Activated T-cell treated with anti-CD3 and anti-CD28 coated beads, Interleukin-2, amount 50 U/mL, for 24 hours (primary cell): ENCODE data around the gene F2.

Source experiments
- DNase-seq: peaks from one replicate; pipeline ENCODE4 v3.0.0-alpha.2; 2020
- H3K27ac Mint-ChIP-seq: 2 replicates; pipeline ENCODE4 v1.8.0; 2020; ENCODE audit warnings: mild to moderate bottlenecking, mixed read lengths
- H3K27me3 Mint-ChIP-seq: 2 replicates; pipeline ENCODE4 v1.8.0; 2020; ENCODE audit warnings: mixed read lengths
- H3K36me3 Mint-ChIP-seq: 2 replicates; pipeline ENCODE4 v1.8.0; 2020; ENCODE audit warnings: low read depth, mixed read lengths
- H3K4me1 Mint-ChIP-seq: 2 replicates; pipeline ENCODE4 v1.8.0; 2020; ENCODE audit warnings: low read depth, mixed read lengths
- H3K4me3 Mint-ChIP-seq: 2 replicates; pipeline ENCODE4 v1.8.0; 2020; ENCODE audit warnings: mild to moderate bottlenecking, moderate library complexity, mixed read lengths
- H3K9me3 Mint-ChIP-seq: 2 replicates; pipeline ENCODE4 v1.8.0; 2020; ENCODE audit warnings: mixed read lengths

The F2 gene

DNA sequence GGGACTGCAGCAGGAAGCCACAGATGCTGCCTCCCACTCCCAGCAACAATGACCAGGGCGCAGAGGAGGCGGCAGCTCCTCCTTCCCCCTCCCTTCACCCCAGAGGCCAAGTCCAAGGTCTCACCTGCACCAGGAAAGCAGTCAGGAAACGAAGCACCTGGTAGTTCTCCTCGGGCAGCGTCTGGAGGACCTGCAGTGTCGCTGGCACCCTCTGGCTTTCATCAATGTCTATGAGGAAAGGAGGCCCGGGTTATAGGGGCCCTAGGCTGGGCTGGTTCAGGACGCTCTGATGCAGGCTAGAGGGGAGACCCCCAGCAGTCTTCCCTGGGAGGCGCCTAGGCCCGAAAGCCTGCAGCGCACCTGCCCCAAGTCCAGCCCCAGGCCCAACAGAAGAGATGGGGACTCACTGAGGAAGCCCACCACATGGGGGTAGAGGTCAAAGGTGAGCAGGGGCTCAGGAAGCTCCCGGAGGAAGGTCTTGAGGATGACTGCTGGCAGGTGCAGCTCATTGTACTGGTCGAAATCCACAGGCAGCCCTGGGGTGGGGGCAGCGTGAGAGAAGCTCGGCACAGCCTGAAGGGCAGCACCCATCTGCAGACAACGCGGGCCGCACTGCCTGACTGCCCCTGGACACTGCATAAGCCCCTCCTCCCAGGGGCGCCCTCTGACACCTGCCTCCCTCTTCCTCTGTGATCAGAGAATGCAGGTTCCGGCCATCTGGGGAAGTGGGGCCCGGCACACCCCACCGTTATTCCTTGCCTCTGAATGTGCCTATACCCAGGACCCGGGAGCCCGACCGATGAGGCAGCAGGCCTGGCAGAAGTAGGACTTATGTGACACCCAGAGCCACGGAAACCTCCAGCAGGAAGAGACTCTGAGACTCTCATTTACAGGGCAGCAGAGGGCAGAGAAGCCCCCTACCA is 39.5 kb upstream of the F2 start:
- Mint-ChIP-seq H3K4me1 (peaks cover 30% of the 10 kb centered on the region), H3K36me3 (peaks cover 81% of the 10 kb centered on the region), H3K27me3 (no peaks in the 10 kb centered on the region)

DNA sequence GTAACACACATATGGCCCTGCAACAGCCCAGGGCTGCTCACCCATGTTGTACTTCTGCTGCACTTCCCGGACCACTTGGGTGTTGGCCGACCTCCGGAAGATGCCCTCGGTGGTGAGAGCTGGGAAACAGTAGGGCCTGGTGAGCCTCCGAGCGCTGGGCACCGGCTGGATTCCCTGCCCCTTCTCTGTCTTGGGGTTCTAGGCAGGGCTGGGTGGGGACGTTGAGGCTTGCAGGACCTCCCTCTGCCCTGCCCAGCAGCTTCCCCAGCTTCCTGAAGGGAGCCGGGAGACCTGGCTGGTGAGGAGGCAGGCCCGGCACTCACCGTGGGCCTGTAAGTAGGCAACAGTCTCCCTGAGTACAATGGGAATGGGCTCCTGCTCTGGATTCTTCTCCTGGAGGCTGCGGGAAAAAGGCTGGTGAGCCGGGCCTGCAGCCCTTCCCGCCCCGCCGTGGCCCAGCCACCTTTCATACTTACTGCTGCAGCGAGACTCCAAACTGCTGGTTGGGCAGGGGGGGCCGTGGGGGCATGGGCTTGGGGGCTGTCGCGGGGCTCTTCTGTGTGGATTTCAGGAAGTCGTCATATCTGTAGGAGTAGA is 38.8 kb upstream of the F2 start:
- Mint-ChIP-seq H3K9me3 (no peaks in the 10 kb centered on the region), H3K36me3 (peaks cover 87% of the 10 kb centered on the region), H3K4me1 (peaks cover 23% of the 10 kb centered on the region), H3K27ac (no peak overlapping the region), H3K4me3 (no peak overlapping the region), H3K27me3 (no peaks in the 10 kb centered on the region)
- DNase-seq, result no peak

More for the DNA sequence above, 39.5 kb upstream of the F2 start:
- DNase-seq, result no peak
- Mint-ChIP-seq H3K27ac (no peak overlapping the region), H3K4me3 (no peak overlapping the region), H3K9me3 (no peaks in the 10 kb centered on the region)

DNA sequence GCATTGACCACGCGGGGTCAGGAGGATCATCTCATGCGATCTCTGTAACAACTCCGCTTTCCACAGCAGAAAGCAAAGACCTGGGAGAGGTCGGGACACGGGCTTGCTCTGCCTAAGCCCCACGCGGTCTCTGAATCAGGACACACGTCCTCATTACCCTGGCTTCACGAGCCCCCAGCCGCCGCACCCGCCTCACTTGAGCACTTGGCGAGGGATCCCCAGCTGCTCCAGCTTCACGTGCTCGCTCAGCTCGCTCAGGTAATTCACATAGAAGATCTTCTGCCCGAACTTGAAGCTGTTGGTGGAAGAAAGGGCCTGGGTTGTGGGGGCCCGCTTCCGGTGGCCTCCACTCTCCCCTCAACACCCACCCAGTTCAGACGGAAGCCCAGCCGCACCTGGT is 38.2 kb upstream of the F2 start:
- Mint-ChIP-seq H3K4me1 (peaks cover 17% of the 10 kb centered on the region), H3K27ac (no peak overlapping the region), H3K27me3 (no peaks in the 10 kb centered on the region), H3K36me3 (peaks cover 87% of the 10 kb centered on the region), H3K9me3 (no peaks in the 10 kb centered on the region), H3K4me3 (no peak overlapping the region)
- no peak for DNase-seq

DNA sequence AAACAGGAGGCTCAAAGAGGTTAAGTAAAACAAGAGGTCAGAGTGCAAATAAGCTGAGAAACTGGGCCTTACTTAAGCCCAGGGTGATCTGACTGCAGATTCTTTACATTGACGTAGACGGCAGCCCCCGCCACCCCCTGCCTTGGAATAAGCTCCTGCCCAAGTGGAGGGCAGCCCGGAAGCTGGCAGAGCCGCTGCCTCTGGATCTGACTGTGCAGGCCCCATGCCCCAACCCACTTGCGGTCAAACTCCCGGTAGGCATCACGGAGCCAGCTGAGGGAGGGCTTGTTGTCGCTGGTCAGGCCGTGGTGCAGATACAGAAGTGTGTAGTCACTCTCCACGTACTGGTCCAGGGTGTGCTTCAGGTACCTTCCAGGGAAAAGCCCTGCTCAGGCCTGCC is 37.2 kb upstream of the F2 start:
- no peak for DNase-seq
- Mint-ChIP-seq H3K27me3 (no peaks in the 10 kb centered on the region), H3K36me3 (peaks cover 85% of the 10 kb centered on the region), H3K4me1 (peaks cover 10% of the 10 kb centered on the region), H3K27ac (peak overlapping the region; percentile 37), H3K4me3 (no peak overlapping the region), H3K9me3 (no peaks in the 10 kb centered on the region)

DNA sequence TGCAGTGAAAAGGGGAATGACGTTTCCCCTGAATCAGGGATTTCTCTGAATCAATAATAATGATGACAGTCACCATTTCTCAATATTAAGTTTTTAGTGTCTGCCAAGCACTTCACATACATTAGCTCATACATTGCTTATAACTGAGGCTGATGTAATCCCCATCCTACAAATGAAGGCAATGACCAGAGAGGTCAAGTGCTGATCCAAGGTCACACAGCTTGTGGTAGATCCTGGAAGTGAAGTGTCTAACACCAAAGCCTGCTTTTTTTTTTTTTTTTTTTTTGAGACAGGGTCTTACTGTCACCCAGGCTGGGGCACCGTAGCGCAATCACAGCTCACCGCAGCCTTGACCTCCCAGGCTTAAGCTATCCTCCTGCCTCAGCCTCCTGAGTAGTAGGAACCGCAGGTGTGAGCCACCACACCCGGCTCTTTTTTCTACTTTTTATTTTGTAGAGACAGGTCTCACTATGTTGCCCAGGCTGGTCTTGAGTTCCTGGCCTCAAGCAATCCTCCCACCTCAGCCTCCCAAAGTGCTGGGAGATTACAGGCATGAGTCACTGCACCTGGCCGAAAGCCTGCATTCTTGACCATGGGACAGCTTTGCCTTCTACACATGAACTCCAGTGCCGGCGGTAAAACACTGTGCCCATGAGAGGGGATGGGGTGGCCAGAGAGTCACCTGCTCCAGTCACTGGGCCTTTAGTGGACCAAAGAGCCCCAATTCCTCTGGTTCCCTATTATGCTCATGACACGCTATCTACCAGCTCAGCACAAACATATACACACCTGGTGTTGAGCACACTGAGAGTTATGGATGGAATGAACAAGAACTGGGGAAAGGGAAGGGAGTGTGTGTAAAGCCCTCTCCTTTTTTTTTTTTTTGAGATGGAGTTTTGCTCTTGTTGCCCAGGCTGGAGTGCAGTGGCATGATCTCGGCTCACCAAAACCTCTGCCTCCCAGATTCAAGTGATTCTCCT is 36.0 kb upstream of the F2 start:
- H3K4me1 Mint-ChIP-seq, result peaks cover 2% of the 10 kb centered on the region
- H3K4me3 Mint-ChIP-seq, result no peak overlapping the region
- H3K27me3 Mint-ChIP-seq, result no peaks in the 10 kb centered on the region
- no peaks in the 10 kb centered on the region for H3K9me3 Mint-ChIP-seq
- no peak for DNase-seq
- H3K36me3 Mint-ChIP-seq, result peaks cover 87% of the 10 kb centered on the region
- peak overlapping the region; percentile 30 for H3K27ac Mint-ChIP-seq

DNA sequence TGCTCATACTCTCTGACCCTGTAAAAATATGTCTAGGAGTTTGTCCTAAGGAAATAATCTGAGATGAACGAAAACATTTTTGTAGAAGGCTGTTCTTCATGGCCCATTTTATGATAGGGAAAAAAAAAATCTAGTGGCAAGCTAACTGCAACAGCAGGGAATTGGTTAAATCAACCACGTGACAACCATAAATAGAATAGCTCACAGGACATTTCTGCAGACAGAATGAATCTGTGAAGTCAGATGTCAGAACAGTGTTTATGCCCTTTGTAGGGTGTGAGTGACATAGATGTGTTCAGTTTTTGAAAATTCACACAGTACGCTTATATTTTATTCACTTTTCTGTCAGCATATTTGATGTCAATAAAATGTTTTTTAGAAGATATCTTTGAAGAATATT is 34.6 kb upstream of the F2 start:
- Mint-ChIP-seq H3K27me3 (no peaks in the 10 kb centered on the region), H3K27ac (no peak overlapping the region), H3K36me3 (peaks cover 83% of the 10 kb centered on the region), H3K4me1 (no peaks in the 10 kb centered on the region), H3K9me3 (no peaks in the 10 kb centered on the region), H3K4me3 (no peak overlapping the region)
- DNase-seq, result no peak

DNA sequence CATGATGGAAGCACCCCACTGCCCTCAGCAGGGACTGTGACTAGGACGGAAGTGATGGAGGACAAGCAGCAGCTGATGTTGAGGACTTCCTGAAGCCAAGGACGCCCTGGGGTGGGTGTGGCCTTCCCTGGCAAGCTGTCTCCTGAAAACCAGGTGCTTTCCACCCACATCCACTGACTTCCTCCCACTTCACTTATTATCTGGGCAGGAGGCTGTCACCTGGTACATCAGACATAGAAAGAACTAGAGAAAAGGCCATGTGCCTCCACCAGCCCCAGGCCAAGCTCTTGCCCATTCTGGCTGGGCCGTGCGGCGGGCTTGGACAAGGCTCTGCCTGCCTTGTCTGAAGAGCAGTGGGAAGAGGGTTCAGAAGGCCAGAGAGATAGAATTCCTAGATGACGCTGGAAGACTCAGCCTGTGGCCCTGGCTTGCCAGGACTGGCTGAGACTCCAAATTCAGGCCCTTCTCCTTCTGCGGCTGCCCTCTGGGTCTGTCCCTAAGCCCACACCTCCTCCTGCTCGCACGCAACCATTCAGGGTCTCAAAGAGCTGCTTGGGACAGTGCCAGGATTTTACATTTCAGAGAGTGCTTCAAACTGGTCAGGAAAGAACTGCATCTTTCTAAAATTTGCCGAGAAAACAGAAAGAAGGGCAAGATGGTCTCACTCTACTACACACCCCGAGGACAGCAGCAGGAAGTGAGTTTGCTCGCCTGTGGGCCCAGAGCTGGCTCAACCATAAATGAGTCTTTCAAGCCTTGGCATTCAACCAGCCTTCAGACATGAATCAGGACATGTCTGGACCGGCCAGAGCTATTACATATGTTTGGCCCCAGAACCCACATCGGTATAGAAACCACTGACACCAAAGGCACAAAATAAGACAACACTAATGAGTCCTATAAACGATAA is 31.9 kb upstream of the F2 start:
- Mint-ChIP-seq H3K36me3 (peaks cover 76% of the 10 kb centered on the region), H3K27me3 (no peaks in the 10 kb centered on the region), H3K9me3 (no peaks in the 10 kb centered on the region), H3K27ac (peak overlapping the region; percentile 4), H3K4me1 (no peaks in the 10 kb centered on the region), H3K4me3 (no peak overlapping the region)
- DNase-seq, result no peak

DNA sequence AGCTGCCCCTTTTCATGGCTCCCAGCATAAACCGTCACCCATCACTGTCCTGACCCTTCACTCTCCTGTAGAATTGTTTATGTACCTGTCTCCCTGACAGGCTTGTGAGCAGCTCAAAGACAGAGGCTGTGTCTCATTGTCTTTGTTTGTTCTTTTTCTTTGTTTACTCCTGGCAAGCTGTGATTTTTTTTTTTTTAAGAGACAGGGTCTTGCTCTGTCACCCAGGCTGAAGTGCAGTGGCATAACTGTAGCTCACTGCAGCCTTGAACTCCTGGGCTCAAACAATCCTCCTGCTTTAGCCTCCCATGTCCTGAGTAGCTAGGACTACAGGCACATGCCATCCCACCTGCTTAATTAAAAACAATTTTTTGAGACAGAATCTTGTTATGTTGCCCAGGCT is 28.3 kb upstream of the F2 start:
- Mint-ChIP-seq H3K27me3 (no peaks in the 10 kb centered on the region), H3K4me1 (peaks cover 2% of the 10 kb centered on the region), H3K27ac (peak overlapping the region; percentile 11), H3K36me3 (peaks cover 85% of the 10 kb centered on the region), H3K9me3 (no peaks in the 10 kb centered on the region), H3K4me3 (no peak overlapping the region)
- DNase-seq, result no peak

DNA sequence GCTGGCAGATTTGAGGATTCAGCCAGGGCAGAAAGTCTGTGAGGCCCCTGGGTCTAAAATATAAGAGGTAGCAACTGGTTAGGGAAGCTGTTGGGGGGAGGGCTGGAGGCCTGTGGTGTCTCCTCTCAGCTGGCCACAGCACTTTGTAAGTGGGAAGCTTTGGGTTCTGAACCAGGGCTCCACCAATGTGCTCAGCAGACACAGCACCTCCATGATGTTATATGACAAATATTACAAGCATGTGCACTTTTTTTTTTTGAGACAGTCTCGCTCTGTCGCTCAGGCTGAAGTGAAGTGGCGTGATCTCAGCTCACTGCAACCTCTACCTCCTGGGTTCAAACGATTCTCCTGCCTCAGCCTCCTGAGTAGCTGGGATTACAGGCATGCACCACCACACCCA is 26.6 kb upstream of the F2 start:
- no peak for DNase-seq
- Mint-ChIP-seq H3K9me3 (no peaks in the 10 kb centered on the region), H3K27me3 (no peaks in the 10 kb centered on the region), H3K27ac (no peak overlapping the region), H3K36me3 (peaks cover 82% of the 10 kb centered on the region), H3K4me3 (no peak overlapping the region), H3K4me1 (peaks cover 12% of the 10 kb centered on the region)

DNA sequence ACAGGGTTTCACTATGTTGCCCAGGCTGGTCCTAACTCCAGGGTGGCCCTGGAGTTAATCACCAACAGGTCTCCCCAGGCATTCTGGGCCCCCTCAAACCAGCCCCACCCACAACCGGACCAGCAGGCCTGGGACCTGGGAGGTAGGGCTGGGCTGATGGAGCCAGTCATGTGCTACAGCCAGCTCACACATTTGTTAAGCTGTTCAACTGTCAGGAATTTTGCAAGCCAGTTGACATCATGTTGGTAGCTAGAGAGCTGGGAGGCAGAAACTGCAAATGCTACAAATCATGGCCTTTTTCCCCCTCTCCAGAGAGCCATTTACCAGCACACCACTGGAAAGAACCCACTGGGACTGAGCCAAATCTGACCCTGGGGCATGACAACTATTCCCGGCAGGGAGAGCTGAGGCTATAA is 25.4 kb upstream of the F2 start:
- Mint-ChIP-seq H3K36me3 (peaks cover 77% of the 10 kb centered on the region), H3K27me3 (no peaks in the 10 kb centered on the region), H3K4me3 (no peak overlapping the region), H3K9me3 (no peaks in the 10 kb centered on the region), H3K4me1 (peaks cover 23% of the 10 kb centered on the region), H3K27ac (peak overlapping the region; percentile 61)
- DNase-seq, result no peak

DNA sequence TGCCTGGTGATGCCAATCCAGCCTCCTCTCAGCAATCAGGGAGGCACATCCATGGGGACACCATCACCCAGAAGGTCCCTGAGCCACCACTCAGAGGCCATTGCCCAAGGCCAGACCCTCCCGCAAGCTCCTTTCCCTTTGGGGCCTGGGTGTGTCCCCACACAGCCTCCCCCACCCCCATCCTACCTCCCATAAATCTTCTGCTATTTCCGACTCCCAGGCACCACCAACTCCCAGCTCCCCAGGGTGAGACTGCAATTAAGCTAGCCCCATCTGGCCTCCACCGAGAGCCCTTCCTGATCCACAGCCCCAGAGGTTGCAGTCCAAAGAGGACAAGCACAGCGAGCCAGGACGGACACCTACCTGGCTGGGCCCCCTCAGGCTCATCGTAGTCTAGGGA is 24.9 kb upstream of the F2 start:
- H3K36me3 Mint-ChIP-seq, result peaks cover 79% of the 10 kb centered on the region
- H3K4me1 Mint-ChIP-seq, result peaks cover 27% of the 10 kb centered on the region
- H3K27me3 Mint-ChIP-seq, result no peaks in the 10 kb centered on the region
- no peak for DNase-seq
- no peak overlapping the region for H3K4me3 Mint-ChIP-seq
- H3K27ac Mint-ChIP-seq, result peak overlapping the region; percentile 61
- H3K9me3 Mint-ChIP-seq, result no peaks in the 10 kb centered on the region

DNA sequence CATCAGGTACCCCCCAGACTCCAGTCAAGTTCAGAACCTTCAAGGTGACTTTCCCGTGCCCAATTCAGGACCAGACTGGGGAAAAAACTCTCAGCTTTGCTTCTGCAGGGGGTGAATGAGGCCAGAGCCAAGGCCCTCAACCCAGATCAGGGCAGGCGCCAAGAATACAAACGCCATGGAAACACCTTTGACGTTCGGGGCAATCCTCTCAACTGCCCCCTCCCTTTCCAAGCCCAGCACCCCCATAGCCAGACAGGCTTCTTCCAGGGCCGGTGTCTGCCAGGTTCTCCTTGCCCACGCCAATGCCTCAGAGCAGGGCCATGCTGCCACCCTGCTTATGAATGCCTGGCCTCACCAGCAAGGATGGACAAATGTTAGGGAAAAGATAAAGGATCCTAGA is 24.4 kb upstream of the F2 start:
- no peaks in the 10 kb centered on the region for H3K27me3 Mint-ChIP-seq
- H3K36me3 Mint-ChIP-seq, result peaks cover 79% of the 10 kb centered on the region
- H3K4me1 Mint-ChIP-seq, result peaks cover 31% of the 10 kb centered on the region
- H3K4me3 Mint-ChIP-seq, result no peak overlapping the region
- no peaks in the 10 kb centered on the region for H3K9me3 Mint-ChIP-seq
- no peak for DNase-seq
- peak overlapping the region; percentile 61 for H3K27ac Mint-ChIP-seq

DNA sequence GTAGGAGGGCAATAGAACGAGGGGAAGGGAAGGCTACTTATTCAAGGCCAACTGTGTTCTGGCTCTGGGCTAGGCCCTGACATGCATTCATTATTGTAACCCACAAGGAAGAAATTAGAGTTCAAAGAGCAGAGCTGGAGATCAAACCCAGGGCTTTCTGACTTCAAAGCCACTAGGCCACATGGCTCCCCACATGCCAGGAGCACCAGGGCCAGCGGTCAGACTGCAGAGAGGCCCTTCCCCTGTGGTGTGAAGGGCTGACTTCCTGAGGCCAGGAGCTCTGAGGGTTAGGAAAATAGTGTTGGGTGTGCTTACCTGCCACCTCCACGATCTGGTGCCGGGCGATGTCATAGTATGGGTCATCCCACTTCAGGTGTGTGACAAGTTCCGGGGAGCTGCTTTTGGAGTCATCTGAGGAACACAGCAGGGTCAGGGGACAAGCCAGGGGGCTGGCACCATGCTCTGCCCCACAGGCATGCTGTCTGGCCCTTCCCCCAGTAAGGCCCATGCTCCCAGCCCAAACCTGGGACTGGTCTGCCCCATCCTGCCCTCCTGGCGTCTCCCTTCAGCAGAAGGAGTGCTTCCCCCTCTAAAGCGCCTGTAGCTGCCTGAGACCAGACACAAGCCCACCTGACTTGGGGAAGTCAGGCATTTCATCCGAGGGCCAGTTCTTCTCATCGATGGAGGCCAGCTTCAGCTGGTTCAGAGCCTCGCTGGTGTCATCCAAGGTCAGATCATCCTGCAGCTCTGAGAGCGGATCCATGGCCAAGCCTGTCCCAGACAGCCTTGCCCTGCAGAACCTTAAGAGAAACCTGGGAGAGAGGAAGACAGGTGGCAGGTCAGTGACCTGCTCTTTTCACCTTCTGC is 23.4 kb upstream of the F2 start:
- Mint-ChIP-seq H3K27me3 (no peaks in the 10 kb centered on the region), H3K36me3 (peaks cover 78% of the 10 kb centered on the region), H3K4me1 (peaks cover 35% of the 10 kb centered on the region), H3K27ac (peak overlapping the region; percentile 9), H3K9me3 (no peaks in the 10 kb centered on the region), H3K4me3 (no peak overlapping the region)
- DNase-seq, result no peak
